Cardiac muscle cell (in vitro differentiated cells and primary cell): ENCODE measurements around the gene FBXO33. TPM values are rescaled to one million over a fixed set of nuclear protein-coding genes. Genes with fewer than 3 reads are reported as not detected.
"Not testable (repeated sequence)": the region's sequence is repeated elsewhere in the genome, so short reads cannot be mapped to it uniquely, and the experiment has no call there.

ENCODE experiments used
- DNase-seq, 2 donors: peaks; one replicate each; pipeline versions ENCODE4 v3.0.0 to v3.0.0-alpha.2; 2010 to 2017; ENCODE audit warnings: low read depth in 1 of 2, low spot score in 1 of 2
- H3K27ac ChIP-seq: fragments of 200-600 bp; sonication (generic); 2 replicates; pipeline ENCODE4 v1.5.1; 2016
- H3K27me3 ChIP-seq: fragments of 200-600 bp; sonication (generic); 2 replicates; pipeline ENCODE4 v1.6.0; 2016; ENCODE audit warnings: control low read depth
- H3K36me3 ChIP-seq: fragments of 200-600 bp; sonication (generic); 2 replicates; pipeline ENCODE4 v1.5.1; 2016; ENCODE audit warnings: control low read depth
- H3K4me1 ChIP-seq: fragments of 200-600 bp; sonication (generic); 2 replicates; pipeline ENCODE4 v1.8.1; 2017; ENCODE audit warnings: low read depth, mild to moderate bottlenecking, mixed run types
- H3K4me3 ChIP-seq: fragments of 200-600 bp; sonication (generic); 2 replicates; pipeline ENCODE4 v1.5.1; 2016; ENCODE audit warnings: mild to moderate bottlenecking
- H3K9me3 ChIP-seq: fragments of 200-600 bp; sonication (generic); 2 replicates; pipeline ENCODE4 v1.5.1; 2017; ENCODE audit warnings: low read depth, mild to moderate bottlenecking, control low read depth
- polyA plus RNA-seq: library from polyadenylated mRNA; unstranded; fragments of >200 nt; fragmentation: Nextera tagmentation; extraction: Ambion mirVana; gene quantifications from 2 replicates; pipeline ENCODE4 v1.2.1, GENCODE V29; 2016
- total RNA-seq: library from RNA; depleted of rRNA; stranded (reverse); fragments of >200 nt; gene quantifications from 2 replicates; pipeline ENCODE4 v1.2.3, GENCODE V29; 2016
- TF ChIP-seq, protein P1 (sequence below): IDR thresholded peaks from 2 replicates; pipeline ENCODE4 v1.5.1; 2012; ENCODE audit warnings: low read depth, mild to moderate bottlenecking, low read length

The FBXO33 gene
- total and polyA plus RNA-seq, 2 experiments from 2014 or later: 13.6 to 14.0 TPM

DNA sequence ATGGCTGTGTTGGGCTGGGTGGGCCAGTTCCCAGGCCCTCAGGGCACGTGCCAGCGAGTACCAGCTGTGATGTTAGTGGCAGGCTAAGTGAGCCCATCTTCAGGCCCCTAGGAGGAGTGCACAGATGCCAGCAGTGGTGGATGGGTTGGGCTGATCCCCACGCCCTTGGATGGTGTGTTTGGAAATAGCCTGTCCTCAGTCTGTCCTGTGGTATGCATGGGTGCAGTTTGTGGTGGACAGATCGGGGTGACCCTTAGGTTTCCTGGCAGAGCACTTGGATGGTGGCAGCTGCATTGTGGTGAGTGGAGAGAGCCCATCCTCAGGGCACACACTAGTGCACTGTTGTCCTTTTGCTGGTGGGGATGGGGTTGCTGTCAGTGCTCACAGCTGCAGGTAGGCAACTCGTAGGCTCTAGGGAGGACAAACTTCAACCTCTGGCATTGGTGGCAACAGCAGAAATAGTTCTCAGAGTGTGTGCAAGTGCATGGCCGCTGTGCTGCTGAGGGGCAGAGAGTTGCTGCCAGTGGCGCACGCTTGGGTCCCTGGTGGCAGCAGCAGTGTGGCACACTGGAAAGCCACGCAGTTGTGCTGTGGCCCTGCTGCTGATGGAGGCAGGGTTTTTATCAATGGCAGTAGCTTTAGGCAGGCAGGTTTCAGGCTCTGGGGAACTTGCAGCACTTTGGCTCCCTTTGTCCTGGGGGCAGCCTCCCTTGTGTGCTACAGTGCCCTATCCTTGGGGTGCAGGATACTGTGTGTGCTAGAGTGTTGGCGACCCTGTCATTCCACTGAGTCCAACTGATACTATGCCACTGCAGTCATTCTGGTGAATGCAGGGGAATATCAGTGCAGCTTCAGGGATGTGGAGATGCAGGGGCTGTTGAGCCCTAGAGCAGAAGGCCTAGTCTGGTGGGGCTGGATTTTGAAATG lies 65.5 kb downstream of the FBXO33 start:
- H3K36me3 ChIP-seq: no peaks in the 10 kb centered on the region
- TF ChIP-seq, protein P1, sequence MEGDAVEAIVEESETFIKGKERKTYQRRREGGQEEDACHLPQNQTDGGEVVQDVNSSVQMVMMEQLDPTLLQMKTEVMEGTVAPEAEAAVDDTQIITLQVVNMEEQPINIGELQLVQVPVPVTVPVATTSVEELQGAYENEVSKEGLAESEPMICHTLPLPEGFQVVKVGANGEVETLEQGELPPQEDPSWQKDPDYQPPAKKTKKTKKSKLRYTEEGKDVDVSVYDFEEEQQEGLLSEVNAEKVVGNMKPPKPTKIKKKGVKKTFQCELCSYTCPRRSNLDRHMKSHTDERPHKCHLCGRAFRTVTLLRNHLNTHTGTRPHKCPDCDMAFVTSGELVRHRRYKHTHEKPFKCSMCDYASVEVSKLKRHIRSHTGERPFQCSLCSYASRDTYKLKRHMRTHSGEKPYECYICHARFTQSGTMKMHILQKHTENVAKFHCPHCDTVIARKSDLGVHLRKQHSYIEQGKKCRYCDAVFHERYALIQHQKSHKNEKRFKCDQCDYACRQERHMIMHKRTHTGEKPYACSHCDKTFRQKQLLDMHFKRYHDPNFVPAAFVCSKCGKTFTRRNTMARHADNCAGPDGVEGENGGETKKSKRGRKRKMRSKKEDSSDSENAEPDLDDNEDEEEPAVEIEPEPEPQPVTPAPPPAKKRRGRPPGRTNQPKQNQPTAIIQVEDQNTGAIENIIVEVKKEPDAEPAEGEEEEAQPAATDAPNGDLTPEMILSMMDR: no peak
- DNase-seq: no peak

DNA sequence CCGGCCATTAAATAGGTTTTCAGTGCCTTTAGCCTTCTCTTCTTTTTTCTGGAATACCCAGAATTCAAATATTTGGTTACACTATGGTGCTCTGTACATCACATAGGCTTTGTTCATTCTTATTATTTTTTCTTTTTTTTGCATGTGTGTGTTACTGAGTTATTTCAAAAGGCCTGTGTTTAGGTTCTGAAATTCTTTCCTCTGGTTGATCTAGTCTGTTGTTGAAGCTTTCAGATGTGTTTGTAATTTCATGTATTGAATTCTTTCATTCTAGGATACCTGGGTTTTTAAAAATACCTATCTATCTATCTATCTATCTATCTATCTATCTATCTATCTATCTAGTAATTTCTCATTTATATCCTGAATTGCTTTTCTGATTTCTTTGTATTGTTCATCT lies 66.9 kb downstream of the FBXO33 start:
- no peak overlapping the region for H3K27ac ChIP-seq
- no peak for DNase-seq
- no peaks in the 10 kb centered on the region for H3K36me3 ChIP-seq
- TF ChIP-seq, protein P1: no peak
- peaks cover 21% of the 10 kb centered on the region for H3K4me1 ChIP-seq
- no peaks in the 10 kb centered on the region for H3K27me3 ChIP-seq
- no peak overlapping the region for H3K4me3 ChIP-seq
- no peaks in the 10 kb centered on the region for H3K9me3 ChIP-seq

More for the DNA sequence above, 65.5 kb downstream of the FBXO33 start:
- Histone ChIP-seq H3K27me3 (no peaks in the 10 kb centered on the region), H3K27ac (peak overlapping the region; percentile 41), H3K4me1 (peaks cover 21% of the 10 kb centered on the region), H3K4me3 (no peak overlapping the region), H3K9me3 (no peaks in the 10 kb centered on the region)

DNA sequence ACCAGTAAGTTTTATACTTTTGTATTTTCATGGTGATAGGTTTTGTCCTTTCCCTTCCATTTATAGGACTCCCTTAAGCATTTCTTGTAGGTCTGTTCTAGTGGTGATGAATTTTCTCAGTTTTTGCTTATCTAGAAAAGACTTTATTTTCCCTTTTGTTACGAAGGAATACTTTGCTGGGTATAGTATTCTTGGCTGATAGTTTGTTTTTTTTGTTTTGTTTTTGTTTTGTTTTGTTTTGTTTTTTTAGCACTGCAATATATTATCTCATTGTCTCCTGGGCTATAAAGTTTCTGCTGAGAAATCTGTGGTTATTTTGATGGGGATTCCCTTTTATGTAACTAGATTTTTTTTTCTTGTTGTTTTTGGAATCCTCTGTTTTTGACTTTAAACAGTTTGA lies 67.7 kb downstream of the FBXO33 start:
- Histone ChIP-seq H3K27ac (no peak overlapping the region), H3K27me3 (no peaks in the 10 kb centered on the region), H3K36me3 (no peaks in the 10 kb centered on the region), H3K4me3 (no peak overlapping the region), H3K4me1 (peaks cover 21% of the 10 kb centered on the region), H3K9me3 (no peaks in the 10 kb centered on the region)
- TF ChIP-seq, protein P1: no peak
- DNase-seq: no peak

DNA sequence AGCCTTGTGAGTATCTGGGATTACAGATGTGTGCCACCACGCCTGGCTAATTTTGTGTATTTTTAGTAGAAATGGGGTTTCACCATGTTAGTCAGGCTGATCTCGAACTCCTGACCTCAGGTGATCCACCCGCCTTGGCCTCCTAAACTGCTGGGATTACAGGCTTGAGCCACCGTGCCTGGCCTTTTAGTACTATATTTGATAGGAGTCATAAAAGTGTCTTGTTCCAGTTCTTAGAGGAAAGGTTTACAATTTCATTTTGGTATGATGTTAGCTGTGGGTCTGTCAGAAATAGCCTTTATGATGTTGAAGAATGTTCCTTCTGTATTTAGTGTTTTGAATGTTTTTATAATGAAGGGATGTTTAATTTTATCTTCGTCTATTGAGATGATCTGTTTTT lies 70.7 kb downstream of the FBXO33 start:
- not testable (repeated sequence) for H3K4me3 ChIP-seq, H3K27me3 ChIP-seq, H3K27ac ChIP-seq, DNase-seq, H3K36me3 ChIP-seq, H3K9me3 ChIP-seq, H3K4me1 ChIP-seq

DNA sequence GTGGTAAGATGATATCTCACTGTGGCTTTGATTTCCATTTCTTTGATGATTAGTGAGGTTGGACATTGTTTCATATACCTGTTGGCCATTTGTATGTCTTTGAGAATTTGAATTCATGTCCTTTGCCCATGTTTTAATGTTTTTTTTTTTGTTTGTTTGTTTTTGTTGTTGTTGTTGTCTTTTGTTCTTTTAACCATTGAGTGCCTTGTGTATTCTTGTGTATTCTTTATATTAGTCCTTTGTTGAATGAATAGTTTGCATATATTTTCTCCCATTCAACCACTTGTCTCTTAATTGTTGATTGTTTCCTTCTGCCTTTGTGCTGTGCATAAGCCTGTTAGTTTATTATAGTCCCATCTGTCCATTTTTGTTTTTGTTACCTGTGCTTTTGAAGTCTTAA lies 71.9 kb downstream of the FBXO33 start:
- Histone ChIP-seq H3K4me3 (no peak overlapping the region), H3K9me3 (no peaks in the 10 kb centered on the region), H3K27me3 (no peaks in the 10 kb centered on the region), H3K27ac (no peak overlapping the region), H3K4me1 (no peaks in the 10 kb centered on the region), H3K36me3 (no peaks in the 10 kb centered on the region)
- no peak for DNase-seq
- TF ChIP-seq, protein P1: no peak

DNA sequence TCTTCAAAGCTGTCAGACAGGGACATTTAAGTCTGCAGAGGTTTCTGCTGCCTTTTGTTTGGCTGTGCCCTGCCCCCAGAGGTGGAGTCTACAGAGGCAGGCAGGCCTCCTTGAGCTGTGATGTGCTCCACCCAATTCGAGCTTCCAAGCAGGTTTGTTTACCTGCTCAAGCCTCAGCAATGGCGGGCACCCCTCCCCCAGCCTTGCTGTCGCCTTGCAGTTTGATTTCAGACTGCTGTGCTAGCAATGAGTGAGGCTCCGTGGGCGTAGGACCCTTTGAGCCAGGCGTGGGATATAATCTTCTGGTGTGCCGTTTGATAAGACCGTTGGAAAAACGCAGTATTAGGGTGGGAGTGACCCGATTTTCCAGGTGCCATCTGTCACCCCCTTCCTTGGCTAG lies 73.2 kb downstream of the FBXO33 start:
- not testable (repeated sequence) for H3K4me3 ChIP-seq, H3K27me3 ChIP-seq, H3K9me3 ChIP-seq, H3K4me1 ChIP-seq, DNase-seq, H3K27ac ChIP-seq, H3K36me3 ChIP-seq
